HG03469 (cell line): Measurements from ENCODE around the gene ABHD10.

Source experiments
- ATAC-seq: cut with Tn5 transposase; IDR thresholded peaks from one replicate; pipeline ENCODE4 v1.9.1; 2021; ENCODE audit warnings: mild to moderate bottlenecking, moderate library complexity, moderate number of reproducible peaks; ENCODE audit not compliant: unreplicated experiment

Gene ABHD10

GRCh38 chr3:111999484-112000324, 20.9 kb downstream of the ABHD10 start:
- ATAC-seq, result no peak

GRCh38 chr3:112000367-112000771, 21.5 kb downstream of the ABHD10 start:
- no peak for ATAC-seq

- ATAC-seq, result no peak
Observed at GRCh38 chr3:112000966-112001365, 22.1 kb downstream of the ABHD10 start.

- ATAC-seq, result no peak
Observed at GRCh38 chr3:112001526-112001925, 22.7 kb downstream of the ABHD10 start.

- no peak for ATAC-seq
Observed at GRCh38 chr3:112002096-112002971, 23.5 kb downstream of the ABHD10 start.

- no peak for ATAC-seq
Observed at GRCh38 chr3:112003321-112004080, 24.7 kb downstream of the ABHD10 start.

- ATAC-seq, result no peak
Observed at GRCh38 chr3:112004187-112004586, 25.4 kb downstream of the ABHD10 start.

- ATAC-seq, result no peak
Observed at GRCh38 chr3:112004669-112005068, 25.8 kb downstream of the ABHD10 start.

GRCh38 chr3:112005091-112005672, 26.4 kb downstream of the ABHD10 start:
- ATAC-seq, result no peak

- no peak for ATAC-seq
Observed at GRCh38 chr3:112007633-112008032, 28.8 kb downstream of the ABHD10 start.

GRCh38 chr3:112009670-112010069, 30.8 kb downstream of the ABHD10 start:
- no peak for ATAC-seq

- ATAC-seq, result no peak
Observed at GRCh38 chr3:112010636-112011035, 31.8 kb downstream of the ABHD10 start.

GRCh38 chr3:112011376-112011940, 32.6 kb downstream of the ABHD10 start:
- no peak for ATAC-seq

- ATAC-seq, result no peak
Observed at GRCh38 chr3:112012205-112012992, 33.6 kb downstream of the ABHD10 start.

GRCh38 chr3:112013058-112013783, 34.4 kb downstream of the ABHD10 start:
- ATAC-seq, result no peak

GRCh38 chr3:112013784-112014143, 34.9 kb downstream of the ABHD10 start:
- no peak for ATAC-seq

- no peak for ATAC-seq
Observed at GRCh38 chr3:112017091-112017490, 38.3 kb downstream of the ABHD10 start.

- ATAC-seq, result no peak
Observed at GRCh38 chr3:112018712-112019111, 39.9 kb downstream of the ABHD10 start.

- ATAC-seq, result no peak
Observed at GRCh38 chr3:112019716-112020115, 40.9 kb downstream of the ABHD10 start.
